H9 (cell line): Measurements from ENCODE around the gene GSG1L. TPM values are rescaled to one million over a fixed set of nuclear protein-coding genes. Genes with fewer than 3 reads are reported as not detected.
"Not testable (repeated sequence)": the region's sequence is repeated elsewhere in the genome, so short reads cannot be mapped to it uniquely, and the experiment has no call there.

Source experiments
- DNase-seq: peaks from one replicate; pipeline ENCODE4 v3.0.0-alpha.2; 2017
- H2AFZ ChIP-seq: one replicate; pipeline ENCODE4 v1.6.1; 2013; ENCODE audit warnings: mild to moderate bottlenecking, low read length, control low read depth, moderate library complexity
- H2AK5ac ChIP-seq: 2 replicates; pipeline ENCODE4 v1.6.1; 2013; ENCODE audit warnings: low read length, control low read depth, mixed read lengths; ENCODE audit not compliant: insufficient read length
- H2BK120ac ChIP-seq: one replicate; pipeline ENCODE4 v1.6.1; 2013; ENCODE audit warnings: low read depth, mild to moderate bottlenecking, low read length, control low read depth, inconsistent platforms; ENCODE audit not compliant: poor library complexity, severe bottlenecking
- H2BK12ac ChIP-seq: 2 replicates; pipeline ENCODE4 v1.6.1; 2013; ENCODE audit warnings: low read length, control low read depth, mixed read lengths, low read depth; ENCODE audit not compliant: insufficient read length
- H2BK15ac ChIP-seq: 2 replicates; pipeline ENCODE4 v1.6.1; 2013; ENCODE audit warnings: low read depth, low read length, control low read depth
- H2BK20ac ChIP-seq: one replicate; pipeline ENCODE4 v1.6.1; 2013; ENCODE audit warnings: low read depth, mild to moderate bottlenecking, low read length, control low read depth, inconsistent platforms; ENCODE audit not compliant: poor library complexity, severe bottlenecking
- H2BK5ac ChIP-seq: 2 replicates; pipeline ENCODE4 v1.6.1; 2013; ENCODE audit warnings: low read length, control low read depth, mixed read lengths; ENCODE audit not compliant: insufficient read length
- H3K14ac ChIP-seq: 2 replicates; pipeline ENCODE4 v1.6.1; 2013; ENCODE audit warnings: low read length, control low read depth; ENCODE audit not compliant: insufficient read depth
- H3K18ac ChIP-seq: 2 replicates; pipeline ENCODE4 v1.6.1; 2013; ENCODE audit warnings: low read depth, mild to moderate bottlenecking, mixed read lengths, low read length, control low read depth; ENCODE audit not compliant: insufficient read length
- H3K23ac ChIP-seq: 2 replicates; pipeline ENCODE4 v1.6.1; 2013; ENCODE audit warnings: low read length, control low read depth, mixed read lengths, low read depth; ENCODE audit not compliant: insufficient read length
- H3K23me2 ChIP-seq: 2 replicates; pipeline ENCODE4 v1.6.1; 2013; ENCODE audit warnings: low read depth, mild to moderate bottlenecking, mixed read lengths, low read length, control low read depth; ENCODE audit not compliant: insufficient read length, poor library complexity, severe bottlenecking
- H3K27ac ChIP-seq: 2 replicates; pipeline ENCODE4 v1.5.1; 2013; ENCODE audit warnings: low read length, control low read depth, mixed read lengths, low read depth; ENCODE audit not compliant: insufficient read length
- H3K27me3 ChIP-seq: 2 replicates; pipeline ENCODE4 v1.6.1; 2013; ENCODE audit warnings: low read length, control low read depth, inconsistent platforms; ENCODE audit not compliant: insufficient read depth
- H3K4ac ChIP-seq: 2 replicates; pipeline ENCODE4 v1.6.1; 2013; ENCODE audit warnings: low read depth, mild to moderate bottlenecking, control low read depth, inconsistent platforms, low read length, moderate library complexity
- H3K4me1 ChIP-seq: 2 replicates; pipeline ENCODE4 v1.6.1; 2013; ENCODE audit warnings: low read length, control low read depth, inconsistent platforms; ENCODE audit not compliant: insufficient read depth
- H3K4me2 ChIP-seq: 2 replicates; pipeline ENCODE4 v1.6.1; 2013; ENCODE audit warnings: low read length, control low read depth, mixed read lengths; ENCODE audit not compliant: insufficient read length, insufficient read depth
- H3K56ac ChIP-seq: 2 replicates; pipeline ENCODE4 v1.6.1; 2013; ENCODE audit warnings: low read depth, mild to moderate bottlenecking, mixed read lengths, low read length, control low read depth; ENCODE audit not compliant: insufficient read length
- H3K79me1 ChIP-seq: 2 replicates; pipeline ENCODE4 v1.6.1; 2013; ENCODE audit warnings: low read depth, mild to moderate bottlenecking, moderate library complexity, low read length, control low read depth, inconsistent platforms; ENCODE audit not compliant: insufficient read depth, poor library complexity, severe bottlenecking
- H3K79me2 ChIP-seq: 2 replicates; pipeline ENCODE4 v1.6.1; 2013; ENCODE audit warnings: low read length, control low read depth, inconsistent platforms; ENCODE audit not compliant: insufficient read depth
- H3K9ac ChIP-seq: 2 replicates; pipeline ENCODE4 v1.6.1; 2013; ENCODE audit warnings: low read length, control low read depth, mixed read lengths; ENCODE audit not compliant: insufficient read length; ENCODE audit errors: extremely low read depth
- H3K9me3 ChIP-seq: one replicate; pipeline ENCODE4 v1.6.1; 2013; ENCODE audit warnings: low read depth, low read length, inconsistent platforms; ENCODE audit not compliant: control insufficient read depth
- H3T11ph ChIP-seq: one replicate; pipeline ENCODE4 v1.6.1; 2013; ENCODE audit warnings: mild to moderate bottlenecking, low read length, control low read depth, inconsistent platforms
- H4K20me1 ChIP-seq: one replicate; pipeline ENCODE4 v1.6.1; 2013; ENCODE audit not compliant: control insufficient read depth, insufficient read length, insufficient read depth
- H4K5ac ChIP-seq: 2 replicates; pipeline ENCODE4 v1.6.1; 2013; ENCODE audit warnings: low read depth, mild to moderate bottlenecking, mixed read lengths, low read length, control low read depth; ENCODE audit not compliant: insufficient read length
- H4K8ac ChIP-seq: replicated peaks from 2 replicates; pipeline ENCODE4 v1.6.1; 2013; ENCODE audit warnings: low read length, control low read depth, mixed read lengths, low read depth; ENCODE audit not compliant: insufficient read length
- H4K91ac ChIP-seq: 2 replicates; pipeline ENCODE4 v1.6.1; 2013; ENCODE audit warnings: low read depth, mild to moderate bottlenecking, moderate library complexity, mixed read lengths, low read length, control low read depth; ENCODE audit not compliant: insufficient read length
- H3K27ac Mint-ChIP-seq, 3 experiments: 2 replicates in 2 of 3; 3 replicates in 1 of 3; pipeline ENCODE4 v1.8.0; 2020 to 2021; ENCODE audit warnings: mixed read lengths in 3 of 3, mild to moderate bottlenecking in 1 of 3, moderate library complexity in 1 of 3
- H3K27me3 Mint-ChIP-seq: 2 replicates; pipeline ENCODE4 v1.8.0; 2021; ENCODE audit warnings: low read depth, mild to moderate bottlenecking, moderate library complexity, mixed read lengths
- H3K36me3 Mint-ChIP-seq, 3 experiments: 2 replicates in 2 of 3; 3 replicates in 1 of 3; pipeline ENCODE4 v1.8.0; 2020 to 2021; ENCODE audit warnings: low read depth in 3 of 3, mixed read lengths in 3 of 3; ENCODE audit not compliant: insufficient read depth in 1 of 3
- H3K4me1 Mint-ChIP-seq, 2 experiments: 2 replicates each; pipeline ENCODE4 v1.8.0; 2020; ENCODE audit warnings: mixed read lengths in 2 of 2
- H3K4me3 Mint-ChIP-seq, 2 experiments: 2 replicates in 1 of 2; 3 replicates in 1 of 2; pipeline ENCODE4 v1.8.0; 2020 to 2021; ENCODE audit warnings: mild to moderate bottlenecking in 2 of 2, mixed read lengths in 2 of 2, moderate library complexity in 1 of 2
- H3K9me3 Mint-ChIP-seq, 2 experiments: 2 replicates in 1 of 2; 3 replicates in 1 of 2; pipeline ENCODE4 v1.8.0; 2020; ENCODE audit warnings: mild to moderate bottlenecking in 2 of 2, mixed read lengths in 2 of 2, moderate library complexity in 1 of 2
- CTCF ChIP-seq: fragments of 200-600 bp; sonication (generic); conservative IDR thresholded peaks from 3 replicates; pipeline ENCODE4 v1.8.0; 2021; ENCODE audit warnings: antibody characterized with exemption, mild to moderate bottlenecking
- WGBS: extraction: QIAGEN DNeasy Blood & Tissue Kit; methylation state at CpG from one replicate; pipeline ENCODE4 v1.1.7; 2013; ENCODE audit warnings: missing lambda C conversion rate, low lambda C conversion rate, mixed read lengths; ENCODE audit not compliant: insufficient read length; ENCODE audit errors: extremely low coverage; 5-methylcytosine and 5-hydroxymethylcytosine counted together
- total RNA-seq: library from RNA; stranded (reverse); gene quantifications from 2 replicates; pipeline ENCODE4 v1.2.1, GENCODE V29; 2021

GSG1L gene
- total RNA-seq, 1 experiment from 2014 or later, result 0.35 TPM

- no peak for TF ChIP-seq CTCF
- H2BK12ac ChIP-seq, result no peak overlapping the region
Observed at GRCh38 chr16:27879601-27880247, 183.8 kb downstream of the GSG1L start.

GRCh38 chr16:27872627-27873026 lies 190.9 kb downstream of the GSG1L start:
- H3K9me3 Mint-ChIP-seq, result peaks cover 36 to 46% of the 10 kb centered on the region in 2 experiments
- not testable (repeated sequence) for H2AFZ ChIP-seq, H3K79me2 ChIP-seq, H2BK5ac ChIP-seq, H2BK12ac ChIP-seq, DNase-seq, H4K20me1 ChIP-seq, H3K36me3 Mint-ChIP-seq, H3K27me3 ChIP-seq, H3K9ac ChIP-seq, H3K56ac ChIP-seq, H3K4me1 ChIP-seq, H3T11ph ChIP-seq, H4K8ac ChIP-seq, H3K4me3 Mint-ChIP-seq, H2AK5ac ChIP-seq, H3K18ac ChIP-seq, H3K79me1 ChIP-seq, H3K27ac Mint-ChIP-seq, H2BK20ac ChIP-seq, H3K4me1 Mint-ChIP-seq, H2BK120ac ChIP-seq, H4K91ac ChIP-seq, H3K23me2 ChIP-seq, H3K23ac ChIP-seq, H3K14ac ChIP-seq, H4K5ac ChIP-seq, H2BK15ac ChIP-seq, H3K4ac ChIP-seq, H3K27ac ChIP-seq, H3K4me2 ChIP-seq
- WGBS, result no CpG with 5 or more reads among the region's 1 CpG
- H3K9me3 ChIP-seq, result peaks cover 22% of the 10 kb centered on the region
- H3K27me3 Mint-ChIP-seq, result peaks cover 31% of the 10 kb centered on the region

More at GRCh38 chr16:27879601-27880247, 183.8 kb downstream of the GSG1L start:
- Histone ChIP-seq H4K8ac (no peak overlapping the region), H3K79me2 (no peaks in the 10 kb centered on the region), H4K20me1 (no peaks in the 10 kb centered on the region), H3T11ph (no peak overlapping the region), H2BK15ac (no peak overlapping the region), H3K56ac (no peak overlapping the region), H2AK5ac (no peak overlapping the region), H2BK120ac (no peak overlapping the region), H3K18ac (no peak overlapping the region), H3K23ac (no peak overlapping the region), H3K27me3 (no peaks in the 10 kb centered on the region), H3K27ac (no peak overlapping the region), H4K91ac (no peak overlapping the region), H3K9ac (no peak overlapping the region), H3K79me1 (no peaks in the 10 kb centered on the region), H2AFZ (no peak overlapping the region), H3K4me2 (no peak overlapping the region), H3K9me3 (peaks cover 9% of the 10 kb centered on the region), H2BK20ac (no peak overlapping the region), H3K14ac (no peak overlapping the region), H4K5ac (no peak overlapping the region), H2BK5ac (no peak overlapping the region), H3K4me1 (no peaks in the 10 kb centered on the region), H3K4ac (no peak overlapping the region), H3K23me2 (no peaks in the 10 kb centered on the region)
- WGBS, result no CpG with 5 or more reads among the region's 3 CpGs
- no peak for DNase-seq
- Mint-ChIP-seq H3K36me3 (peaks cover 0 to 5% (median under 1%) of the 10 kb centered on the region in 3 experiments; a peak in 6 of 7 replicates), H3K27ac (no peak overlapping the region), H3K9me3 (peaks cover 24 to 31% of the 10 kb centered on the region in 2 experiments), H3K27me3 (peaks cover 43% of the 10 kb centered on the region), H3K4me1 (no peaks in the 10 kb centered on the region), H3K4me3 (no peak overlapping the region)
